Caco-2 (cell line): ENCODE results near the gene E2F7. TPM values are rescaled to one million over a fixed set of nuclear protein-coding genes. Genes with fewer than 3 reads are reported as not detected.

Experiments used
- BruUV-seq: library from RNA; stranded (reverse); fragments of 400-500 nt; replicated peaks from 2 replicates; lab custom pipeline; 2021; lab: Mats Ljungman, UMichigan
- CTCF ChIA-PET: fragments of 300-600 bp; sonication (Branson Sonifier 250); formaldehyde crosslinking; loops from one replicate; lab custom pipeline; 2022; ENCODE audit warnings: antibody characterized with exemption; lab: Charles Lee
- POLR2A ChIA-PET: fragments of 300-600 bp; sonication (Branson Sonifier 250); formaldehyde crosslinking; loops from one replicate; lab custom pipeline; 2022; ENCODE audit warnings: antibody characterized with exemption; lab: Charles Lee
- DNase-seq, 2 experiments: peaks; one replicate each; pipeline versions ENCODE4 v3.0.0 to v3.0.0-alpha.2; 2020 to 2022
- H3K27me3 ChIP-seq: replicated peaks from 2 replicates; pipeline ENCODE4 v1.6.0; 2011; ENCODE audit warnings: low read length; ENCODE audit not compliant: control insufficient read depth, insufficient read depth
- H3K36me3 ChIP-seq: 2 replicates; pipeline ENCODE4 v1.5.1; 2011; ENCODE audit warnings: low read length; ENCODE audit not compliant: control insufficient read depth, insufficient read depth
- H3K4me1 ChIP-seq: fragments of 250-450 bp; sonication (Bioruptor Pico); 2 replicates; pipeline ENCODE4 v1.5.1; 2020; ENCODE audit warnings: mild to moderate bottlenecking
- H3K4me3 ChIP-seq: 2 replicates; pipeline ENCODE4 v1.5.1; 2011; ENCODE audit warnings: low read depth, mild to moderate bottlenecking, control low read depth, low read length
- H3K9me3 ChIP-seq: fragments of 250-450 bp; sonication (Bioruptor Pico); 2 replicates; pipeline ENCODE4 v1.5.1; 2020; ENCODE audit warnings: mild to moderate bottlenecking, moderate library complexity
- H3K27ac Mint-ChIP-seq: one replicate; pipeline ENCODE4 v1.8.0; 2022; ENCODE audit warnings: mixed read lengths; ENCODE audit not compliant: unreplicated experiment
- H3K27me3 Mint-ChIP-seq: one replicate; pipeline ENCODE4 v1.8.0; 2022; ENCODE audit warnings: mixed read lengths; ENCODE audit not compliant: insufficient read depth, unreplicated experiment
- H3K36me3 Mint-ChIP-seq: one replicate; pipeline ENCODE4 v1.8.0; 2022; ENCODE audit warnings: mild to moderate bottlenecking, mixed read lengths; ENCODE audit not compliant: insufficient read depth, unreplicated experiment
- H3K4me1 Mint-ChIP-seq: one replicate; pipeline ENCODE4 v1.8.0; 2022; ENCODE audit warnings: low read depth, mixed read lengths; ENCODE audit not compliant: unreplicated experiment
- H3K4me3 Mint-ChIP-seq: one replicate; pipeline ENCODE4 v1.8.0; 2022; ENCODE audit warnings: mild to moderate bottlenecking, moderate library complexity, mixed read lengths; ENCODE audit not compliant: unreplicated experiment
- H3K9me3 Mint-ChIP-seq: one replicate; pipeline ENCODE4 v1.8.0; 2022; ENCODE audit warnings: mixed read lengths; ENCODE audit not compliant: unreplicated experiment
- CTCF ChIP-seq, 2 experiments: fragments of 200-600 bp in 1 of 2; IDR thresholded peaks; 1 replicate in 1 of 2; 2 replicates in 1 of 2; pipeline versions ENCODE4 v1.5.1 to v1.8.0; 2011 to 2022; ENCODE audit warnings: antibody characterized with exemption in 1 of 2, control low read depth in 1 of 2, inconsistent platforms in 1 of 2, low read depth in 1 of 2, low read length in 1 of 2, mild to moderate bottlenecking in 1 of 2, moderate library complexity in 1 of 2; ENCODE audit not compliant: insufficient read depth in 1 of 2, severe bottlenecking in 1 of 2, unreplicated experiment in 1 of 2
- intact Hi-C: fragments of 100-400 bp; cut with micrococcal nuclease; formaldehyde crosslinking; loops from one replicate; pipeline ENCODE4 v1.10.0; 2022; ENCODE audit not compliant: unreplicated experiment
- total RNA-seq: library from RNA; stranded (reverse); gene quantifications from 2 replicates; pipeline ENCODE4 v1.2.3, GENCODE V29; 2022

Gene E2F7
- total RNA-seq, 1 experiment from 2014 or later, result 11.6 TPM

- BruUV-seq, result no TSS peak
Observed at GRCh38 chr12:77054851-77055250, 10.5 kb downstream of the E2F7 start.

DNA sequence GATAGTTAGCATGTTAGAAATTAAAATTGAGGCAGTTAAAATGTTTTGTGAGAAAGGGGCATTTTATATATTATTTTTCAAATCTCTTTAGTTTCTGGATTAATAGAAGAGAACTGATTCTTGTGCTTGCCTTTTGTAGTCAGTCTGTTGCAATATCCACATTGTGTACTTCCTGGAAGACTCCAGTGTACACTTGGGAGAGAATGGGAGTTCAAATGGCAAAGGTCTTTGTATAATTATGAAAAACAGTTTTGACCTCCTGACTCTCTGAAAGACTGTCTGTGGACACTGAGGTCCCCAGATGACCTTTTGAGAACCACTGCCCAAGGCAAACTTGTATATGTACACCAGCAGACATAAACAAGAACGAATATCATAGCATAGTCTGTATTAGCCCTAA, 12.1 kb downstream of the E2F7 start:
- DNase-seq, result no peak
- no peak overlapping the region for H3K27ac Mint-ChIP-seq
- H3K4me1 Mint-ChIP-seq, result no peaks in the 10 kb centered on the region
- intact Hi-C loops, result no loop called here
- TF ChIP-seq CTCF (IDR thresholded peaks at IDR 0.05; ENCODE audit: insufficient read depth in 1 of 2, low read depth in 1 of 2, low read length in 1 of 2, severe bottlenecking in 1 of 2, unreplicated experiment in 1 of 2), result no peak
- H3K4me3 ChIP-seq, result no peak overlapping the region
- no TSS peak for BruUV-seq
- H3K4me3 Mint-ChIP-seq, result no peak overlapping the region
- no peaks in the 10 kb centered on the region for H3K36me3 ChIP-seq
- no peaks in the 10 kb centered on the region for H3K9me3 Mint-ChIP-seq
- no peaks in the 10 kb centered on the region for H3K27me3 Mint-ChIP-seq
- ChIA-PET CTCF (no interaction called here), POLR2A (no interaction called here)
- H3K27me3 ChIP-seq, result no peaks in the 10 kb centered on the region
- no peaks in the 10 kb centered on the region for H3K9me3 ChIP-seq
- H3K4me1 ChIP-seq, result no peaks in the 10 kb centered on the region
- H3K36me3 Mint-ChIP-seq, result peaks cover 6% of the 10 kb centered on the region

More at GRCh38 chr12:77054851-77055250, 10.5 kb downstream of the E2F7 start:
- no peaks in the 10 kb centered on the region for H3K4me1 ChIP-seq
- ChIA-PET CTCF (no interaction called here), POLR2A (interaction anchor here (0.6 kb wide), 1 partner anchor 1908 kb away, joined by 3 read pairs; no protein-coding TSS in a partner anchor)
- intact Hi-C loops, result no loop called here
- Mint-ChIP-seq H3K4me3 (no peak overlapping the region), H3K36me3 (peaks cover 6% of the 10 kb centered on the region), H3K4me1 (no peaks in the 10 kb centered on the region), H3K9me3 (no peaks in the 10 kb centered on the region), H3K27ac (no peak overlapping the region), H3K27me3 (no peaks in the 10 kb centered on the region)
- TF ChIP-seq CTCF (IDR thresholded peaks at IDR 0.05; ENCODE audit: insufficient read depth in 1 of 2, low read depth in 1 of 2, low read length in 1 of 2, severe bottlenecking in 1 of 2, unreplicated experiment in 1 of 2), result no peak
- H3K27me3 ChIP-seq, result no peaks in the 10 kb centered on the region
- no peaks in the 10 kb centered on the region for H3K36me3 ChIP-seq
- no peak for DNase-seq
- no peaks in the 10 kb centered on the region for H3K9me3 ChIP-seq
- H3K4me3 ChIP-seq, result no peak overlapping the region

GRCh38 chr12:77049767-77050353, 15.5 kb downstream of the E2F7 start:
- Mint-ChIP-seq H3K36me3 (peaks cover 6% of the 10 kb centered on the region), H3K4me3 (no peak overlapping the region), H3K4me1 (no peaks in the 10 kb centered on the region), H3K9me3 (no peaks in the 10 kb centered on the region), H3K27ac (no peak overlapping the region), H3K27me3 (no peaks in the 10 kb centered on the region)
- no peaks in the 10 kb centered on the region for H3K36me3 ChIP-seq
- no peaks in the 10 kb centered on the region for H3K4me1 ChIP-seq
- ChIA-PET CTCF (interaction anchor here (1.0 kb wide), 1 partner anchor 275 kb away, joined by 3 read pairs; no protein-coding TSS in a partner anchor), POLR2A (no interaction called here)
- H3K9me3 ChIP-seq, result no peaks in the 10 kb centered on the region
- H3K4me3 ChIP-seq, result no peak overlapping the region
- BruUV-seq, result no TSS peak
- intact Hi-C loops, result loop anchor here (1.0 to 10.0 kb wide), 3 partner anchors 15 to 635 kb away; partner anchors contain the start of gene E2F7
- DNase-seq, result peak in 1 of 2 experiments; percentile 61
- TF ChIP-seq CTCF (IDR thresholded peaks at IDR 0.05; ENCODE audit: insufficient read depth in 1 of 2, low read depth in 1 of 2, low read length in 1 of 2, severe bottlenecking in 1 of 2, unreplicated experiment in 1 of 2), result peak; percentile 47 to 69
- no peaks in the 10 kb centered on the region for H3K27me3 ChIP-seq
